ENCODE data around the gene DAAM1. TPM values are rescaled to one million over a fixed set of nuclear protein-coding genes. Genes with fewer than 3 reads are reported as not detected.

DAAM1 gene
- total RNA-seq, 2 experiments from 2014 or later, result 30.1 to 72.8 TPM

GRCh38 chr14:59377991-59378601, 189.6 kb downstream of the DAAM1 start:
- Histone ChIP-seq H4K20me1 (ENCODE audit: insufficient read depth, low read length) (no peaks in the 10 kb centered on the region), H3K4me1 (ENCODE audit: insufficient read depth, low read length, poor library complexity, severe bottlenecking) (no peaks in the 10 kb centered on the region), H3K36me3 (ENCODE audit: insufficient read depth, low read length) (no peaks in the 10 kb centered on the region), H3K4me3 (ENCODE audit: low read depth, low read length, poor library complexity, severe bottlenecking) (no peak overlapping the region), H3K9me3 (ENCODE audit: low read length) (no peaks in the 10 kb centered on the region), H3K4me2 (ENCODE audit: low read length) (no peak overlapping the region), H3K9me2 (ENCODE audit: insufficient read depth, low read length) (no peaks in the 10 kb centered on the region), H2AFZ (ENCODE audit: low read length) (no peak overlapping the region), H3K79me2 (ENCODE audit: insufficient read depth, low read depth, low read length) (no peaks in the 10 kb centered on the region), H3K27ac (ENCODE audit: low read depth, low read length, poor library complexity, severe bottlenecking) (no peak overlapping the region)
- intact Hi-C loops (cut with micrococcal nuclease; ENCODE audit: unreplicated experiment), result loop anchor here (5.0 kb wide), 1 partner anchor 39 kb away; no protein-coding TSS in a partner anchor
- ChIA-PET CTCF (ENCODE audit: unreplicated experiment) (no interaction called here), POLR2A (interaction anchor here (0.7 kb wide), 1 partner anchor 44 kb away, joined by 3 read pairs; no protein-coding TSS in a partner anchor)
- no peak for TF ChIP-seq EZH2phosphoT487 (IDR thresholded peaks at IDR 0.05; ENCODE audit: borderline replicate concordance, low read depth, low read length)
- TF ChIP-seq, protein P1, sequence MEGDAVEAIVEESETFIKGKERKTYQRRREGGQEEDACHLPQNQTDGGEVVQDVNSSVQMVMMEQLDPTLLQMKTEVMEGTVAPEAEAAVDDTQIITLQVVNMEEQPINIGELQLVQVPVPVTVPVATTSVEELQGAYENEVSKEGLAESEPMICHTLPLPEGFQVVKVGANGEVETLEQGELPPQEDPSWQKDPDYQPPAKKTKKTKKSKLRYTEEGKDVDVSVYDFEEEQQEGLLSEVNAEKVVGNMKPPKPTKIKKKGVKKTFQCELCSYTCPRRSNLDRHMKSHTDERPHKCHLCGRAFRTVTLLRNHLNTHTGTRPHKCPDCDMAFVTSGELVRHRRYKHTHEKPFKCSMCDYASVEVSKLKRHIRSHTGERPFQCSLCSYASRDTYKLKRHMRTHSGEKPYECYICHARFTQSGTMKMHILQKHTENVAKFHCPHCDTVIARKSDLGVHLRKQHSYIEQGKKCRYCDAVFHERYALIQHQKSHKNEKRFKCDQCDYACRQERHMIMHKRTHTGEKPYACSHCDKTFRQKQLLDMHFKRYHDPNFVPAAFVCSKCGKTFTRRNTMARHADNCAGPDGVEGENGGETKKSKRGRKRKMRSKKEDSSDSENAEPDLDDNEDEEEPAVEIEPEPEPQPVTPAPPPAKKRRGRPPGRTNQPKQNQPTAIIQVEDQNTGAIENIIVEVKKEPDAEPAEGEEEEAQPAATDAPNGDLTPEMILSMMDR (conservative IDR thresholded peaks at IDR 0.05; ENCODE audit: low read length), result no peak
- BruUV-seq (replicated peaks), result no TSS peak
- DNase-seq (ENCODE audit: low spot score), result no peak

DNA sequence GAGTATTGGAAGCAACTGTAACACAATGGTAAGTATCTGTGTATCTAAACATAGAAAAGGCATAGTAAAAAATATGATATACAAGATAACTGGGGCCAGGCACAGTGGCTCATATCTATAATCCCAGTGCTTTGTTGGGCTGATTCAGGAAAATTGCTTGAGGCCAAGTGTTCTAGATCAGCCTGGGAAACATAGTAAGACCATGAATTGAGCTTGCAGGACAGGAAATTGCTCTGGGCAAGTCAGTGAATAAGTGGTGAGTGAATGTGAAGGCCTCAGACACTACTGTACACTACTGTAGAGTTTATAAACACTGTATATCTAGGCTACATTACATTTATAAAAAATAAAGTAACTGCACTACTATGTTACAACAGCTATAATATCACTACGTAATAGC, 201.5 kb downstream of the DAAM1 start:
- intact Hi-C loops (cut with micrococcal nuclease; ENCODE audit: unreplicated experiment), result no loop called here

DNA sequence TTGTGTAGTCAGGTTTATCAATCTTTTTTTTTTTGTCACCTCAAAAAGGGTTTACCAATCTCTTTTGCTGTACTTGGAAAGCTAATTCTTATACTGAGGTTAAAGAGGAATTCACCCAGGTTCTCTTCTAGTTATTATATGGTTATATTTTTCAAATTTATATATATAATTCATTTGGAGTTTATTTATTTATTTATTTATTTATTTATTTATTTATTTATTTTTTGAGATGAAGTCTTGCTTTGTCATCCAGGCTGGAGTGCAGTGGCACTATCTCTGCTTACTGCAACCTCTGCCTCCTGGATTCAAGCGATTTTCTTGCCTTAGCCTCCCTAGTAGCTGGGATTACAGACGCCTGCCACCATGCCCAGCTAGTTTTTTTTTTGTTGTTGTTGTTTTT, 202.9 kb downstream of the DAAM1 start:
- Histone ChIP-seq H2AFZ (ENCODE audit: low read length) (no peak overlapping the region), H3K9me3 (ENCODE audit: low read length) (no peaks in the 10 kb centered on the region), H3K27ac (ENCODE audit: low read depth, low read length, poor library complexity, severe bottlenecking) (no peak overlapping the region), H3K36me3 (ENCODE audit: insufficient read depth, low read length) (no peaks in the 10 kb centered on the region), H4K20me1 (ENCODE audit: insufficient read depth, low read length) (no peaks in the 10 kb centered on the region), H3K4me1 (ENCODE audit: insufficient read depth, low read length, poor library complexity, severe bottlenecking) (no peaks in the 10 kb centered on the region), H3K79me2 (ENCODE audit: insufficient read depth, low read depth, low read length) (no peaks in the 10 kb centered on the region), H3K9me2 (ENCODE audit: insufficient read depth, low read length) (no peaks in the 10 kb centered on the region), H3K4me2 (ENCODE audit: low read length) (no peak overlapping the region), H3K4me3 (ENCODE audit: low read depth, low read length, poor library complexity, severe bottlenecking) (no peak overlapping the region)
- ChIA-PET POLR2A (interaction anchor here (1.0 to 1.8 kb wide), 2 partner anchors 12 to 247 kb away, joined by 3 to 7 read pairs; no protein-coding TSS in a partner anchor), CTCF (ENCODE audit: unreplicated experiment) (no interaction called here)
- no peak for DNase-seq (ENCODE audit: low spot score)
- no peak for TF ChIP-seq EZH2phosphoT487 (IDR thresholded peaks at IDR 0.05; ENCODE audit: borderline replicate concordance, low read depth, low read length)
- TF ChIP-seq, protein P1 (conservative IDR thresholded peaks at IDR 0.05; ENCODE audit: low read length), result no peak
- intact Hi-C loops (cut with micrococcal nuclease; ENCODE audit: unreplicated experiment), result no loop called here
- no TSS peak for BruUV-seq (replicated peaks)

More for the DNA sequence above, 201.5 kb downstream of the DAAM1 start:
- no peak for TF ChIP-seq EZH2phosphoT487 (IDR thresholded peaks at IDR 0.05; ENCODE audit: borderline replicate concordance, low read depth, low read length)
- TF ChIP-seq, protein P1 (conservative IDR thresholded peaks at IDR 0.05; ENCODE audit: low read length), result no peak
- CTCF ChIA-PET (ENCODE audit: unreplicated experiment), result no interaction called here
- Histone ChIP-seq H3K4me2 (ENCODE audit: low read length) (no peak overlapping the region), H3K36me3 (ENCODE audit: insufficient read depth, low read length) (no peaks in the 10 kb centered on the region; the same call in 1 of the 2 replicates), H3K4me1 (ENCODE audit: insufficient read depth, low read length, poor library complexity, severe bottlenecking) (no peaks in the 10 kb centered on the region), H3K9me3 (ENCODE audit: low read length) (no peaks in the 10 kb centered on the region), H3K9me2 (ENCODE audit: insufficient read depth, low read length) (no peaks in the 10 kb centered on the region), H2AFZ (ENCODE audit: low read length) (no peak overlapping the region), H3K79me2 (ENCODE audit: insufficient read depth, low read depth, low read length) (no peaks in the 10 kb centered on the region), H3K4me3 (ENCODE audit: low read depth, low read length, poor library complexity, severe bottlenecking) (no peak overlapping the region), H3K27ac (ENCODE audit: low read depth, low read length, poor library complexity, severe bottlenecking) (no peak overlapping the region), H4K20me1 (ENCODE audit: insufficient read depth, low read length) (no peaks in the 10 kb centered on the region)
- no TSS peak for BruUV-seq (replicated peaks)
- POLR2A ChIA-PET, result no interaction called here
- DNase-seq (ENCODE audit: low spot score), result no peak

All from OCI-LY7 (cell line).